Measurements from ENCODE around the gene NEFH. TPM values are rescaled to one million over a fixed set of nuclear protein-coding genes. Genes with fewer than 3 reads are reported as not detected.

NEFH gene
- total RNA-seq, 1 donor from 2014 or later, result 0.20 TPM

DNA sequence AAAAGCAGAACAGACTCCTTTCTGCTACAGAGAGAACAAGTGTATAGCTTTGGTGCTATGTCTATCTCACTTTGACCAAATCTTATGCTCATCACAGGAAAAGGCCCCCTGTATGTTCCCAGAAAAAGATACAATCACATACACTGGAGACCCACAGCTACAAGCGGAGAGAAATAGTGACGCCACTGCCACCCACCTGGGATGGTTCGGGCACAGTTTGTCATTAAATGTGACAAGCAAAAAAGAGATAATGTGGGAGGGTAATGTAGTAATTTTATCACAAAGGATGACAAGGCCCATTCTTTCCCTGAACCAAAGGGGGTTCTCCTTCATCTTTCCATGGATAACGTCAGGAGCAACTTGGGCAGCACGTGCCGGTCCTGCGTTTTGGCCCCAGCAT lies 41.5 kb downstream of the NEFH start:
- Mint-ChIP-seq H3K27me3 (no peaks in the 10 kb centered on the region), H3K27ac (no peak overlapping the region), H3K9me3 (no peaks in the 10 kb centered on the region), H3K36me3 (ENCODE audit: low read depth) (peaks cover 83% of the 10 kb centered on the region), H3K4me1 (no peaks in the 10 kb centered on the region), H3K4me3 (no peak overlapping the region)
- ChIA-PET POLR2A (no interaction called here), CTCF (interaction anchor here (1.3 kb wide), 1 partner anchor 126 kb away, joined by 3 read pairs; no protein-coding TSS in a partner anchor)
- ATAC-seq (ENCODE audit: low read depth) (no peak), DNase-seq (no peak)
- TF ChIP-seq, protein P1, sequence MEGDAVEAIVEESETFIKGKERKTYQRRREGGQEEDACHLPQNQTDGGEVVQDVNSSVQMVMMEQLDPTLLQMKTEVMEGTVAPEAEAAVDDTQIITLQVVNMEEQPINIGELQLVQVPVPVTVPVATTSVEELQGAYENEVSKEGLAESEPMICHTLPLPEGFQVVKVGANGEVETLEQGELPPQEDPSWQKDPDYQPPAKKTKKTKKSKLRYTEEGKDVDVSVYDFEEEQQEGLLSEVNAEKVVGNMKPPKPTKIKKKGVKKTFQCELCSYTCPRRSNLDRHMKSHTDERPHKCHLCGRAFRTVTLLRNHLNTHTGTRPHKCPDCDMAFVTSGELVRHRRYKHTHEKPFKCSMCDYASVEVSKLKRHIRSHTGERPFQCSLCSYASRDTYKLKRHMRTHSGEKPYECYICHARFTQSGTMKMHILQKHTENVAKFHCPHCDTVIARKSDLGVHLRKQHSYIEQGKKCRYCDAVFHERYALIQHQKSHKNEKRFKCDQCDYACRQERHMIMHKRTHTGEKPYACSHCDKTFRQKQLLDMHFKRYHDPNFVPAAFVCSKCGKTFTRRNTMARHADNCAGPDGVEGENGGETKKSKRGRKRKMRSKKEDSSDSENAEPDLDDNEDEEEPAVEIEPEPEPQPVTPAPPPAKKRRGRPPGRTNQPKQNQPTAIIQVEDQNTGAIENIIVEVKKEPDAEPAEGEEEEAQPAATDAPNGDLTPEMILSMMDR (IDR thresholded peaks at IDR 0.05), result no peak
- intact Hi-C loops (cut with micrococcal nuclease), result no loop called here

DNA sequence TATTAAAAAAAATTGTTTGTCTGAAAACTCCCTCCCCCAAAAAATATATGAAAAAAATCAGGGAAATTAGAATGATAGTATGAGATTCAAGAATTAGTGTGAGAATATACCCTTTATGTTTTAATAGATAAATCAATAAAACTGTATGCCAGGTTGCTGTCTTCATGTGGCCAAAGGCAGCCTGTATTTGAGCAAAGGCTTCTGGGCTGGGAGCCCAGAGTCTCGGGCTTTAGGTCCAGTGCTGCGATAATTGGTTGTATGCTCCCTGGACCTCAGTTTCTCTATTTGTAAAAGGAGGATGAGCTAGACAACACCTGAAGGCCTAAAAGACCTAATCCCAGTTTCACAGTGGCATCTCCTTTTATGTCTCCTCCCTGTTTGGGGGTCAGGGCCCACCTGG lies 43.7 kb downstream of the NEFH start:
- ChIA-PET POLR2A (no interaction called here), CTCF (interaction anchor here (0.7 to 3.2 kb wide), 8 partner anchors 10 to 160 kb away, joined by 3 to 48 read pairs (median 5); partner anchors contain the start of gene AP1B1)
- Mint-ChIP-seq H3K4me1 (no peaks in the 10 kb centered on the region), H3K36me3 (ENCODE audit: low read depth) (peaks cover 83% of the 10 kb centered on the region), H3K27me3 (no peaks in the 10 kb centered on the region), H3K4me3 (no peak overlapping the region), H3K27ac (no peak overlapping the region), H3K9me3 (no peaks in the 10 kb centered on the region)
- DNase-seq (no peak), ATAC-seq (ENCODE audit: low read depth) (no peak)
- intact Hi-C loops (cut with micrococcal nuclease), result loop anchor here (1.0 kb wide), 3 partner anchors 53 to 217 kb away; partner anchors contain the start of gene GAS2L1
- TF ChIP-seq, protein P1 (IDR thresholded peaks at IDR 0.05), result no peak

DNA sequence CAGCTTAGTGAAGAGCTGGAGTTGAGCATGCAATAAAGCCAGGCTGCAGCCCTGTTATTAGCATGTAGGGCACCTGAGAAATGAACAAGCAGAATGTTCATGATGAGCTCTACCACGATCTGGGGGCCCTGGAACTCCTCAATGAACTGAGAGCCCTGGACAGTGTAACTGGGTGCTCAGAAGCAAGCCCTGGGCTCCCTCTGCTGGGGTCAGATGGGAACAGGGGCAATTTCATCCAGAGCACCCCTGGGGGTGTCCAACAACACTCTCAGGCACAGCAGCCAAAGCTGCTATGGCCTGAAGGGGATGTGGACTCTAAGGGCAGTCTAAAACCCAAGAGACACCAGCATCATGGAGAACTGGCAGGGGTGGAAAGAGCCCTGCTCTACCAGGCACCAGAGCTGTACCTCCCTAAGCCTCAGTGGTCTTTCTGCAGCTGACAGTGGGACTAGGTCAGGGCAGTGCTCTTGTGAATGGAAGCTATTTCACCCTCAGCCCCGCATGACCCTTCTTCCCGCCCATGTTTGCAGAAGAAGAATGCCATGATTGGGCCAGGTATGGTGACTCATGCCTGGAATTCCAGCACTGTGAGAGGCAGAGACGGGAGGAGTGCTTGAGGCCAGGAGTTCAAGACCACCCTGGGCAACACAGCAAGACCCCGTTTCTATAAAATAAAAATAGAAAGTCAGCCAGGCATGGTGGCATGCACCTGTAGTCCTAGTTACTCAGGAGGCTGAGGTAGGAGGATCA lies 44.6 kb downstream of the NEFH start:
- intact Hi-C loops (cut with micrococcal nuclease), result loop anchor here (1.0 kb wide), 3 partner anchors 54 to 218 kb away; partner anchors contain the start of gene GAS2L1
- POLR2A ChIA-PET, result interaction anchor here (1.1 kb wide), 1 partner anchor 29 kb away, joined by 6 read pairs; the partner anchor contains the start of gene THOC5
- peaks cover 84% of the 10 kb centered on the region for H3K36me3 Mint-ChIP-seq (ENCODE audit: low read depth)
- CTCF ChIA-PET, result interaction anchor here (0.7 to 3.2 kb wide), 8 partner anchors 10 to 161 kb away, joined by 3 to 48 read pairs (median 5); partner anchors contain the start of gene AP1B1
- no peak overlapping the region for H3K27ac Mint-ChIP-seq
- TF ChIP-seq, protein P1 (IDR thresholded peaks at IDR 0.05), result no peak
- H3K4me3 Mint-ChIP-seq, result no peak overlapping the region
- DNase-seq, result peak; percentile 33
- H3K9me3 Mint-ChIP-seq, result no peaks in the 10 kb centered on the region
- no peaks in the 10 kb centered on the region for H3K4me1 Mint-ChIP-seq
- H3K27me3 Mint-ChIP-seq, result no peaks in the 10 kb centered on the region
- ATAC-seq (ENCODE audit: low read depth), result peak; percentile 94

DNA sequence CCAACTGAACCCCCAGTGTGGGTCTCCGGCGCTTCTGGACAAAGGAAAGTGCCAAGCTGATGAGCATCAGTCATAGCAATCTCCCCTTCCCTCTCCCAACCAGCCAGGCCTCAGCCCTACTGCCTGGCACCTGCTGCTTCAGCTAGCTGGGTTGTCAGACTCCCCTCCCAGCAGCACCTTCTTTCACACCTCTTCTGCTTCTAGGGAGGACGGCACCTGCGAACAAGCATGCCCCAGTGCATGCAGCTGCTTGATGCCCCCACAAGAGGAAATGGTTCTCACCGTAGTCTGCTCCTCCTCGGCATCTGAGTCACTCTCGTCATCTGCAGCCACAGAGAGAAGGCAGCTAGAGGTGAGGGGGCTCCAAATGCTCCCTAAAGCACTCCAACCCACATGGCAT lies 48.1 kb downstream of the NEFH start:
- ChIA-PET POLR2A (no interaction called here), CTCF (no interaction called here)
- H3K4me3 Mint-ChIP-seq, result no peak overlapping the region
- intact Hi-C loops (cut with micrococcal nuclease), result no loop called here
- no peak overlapping the region for H3K27ac Mint-ChIP-seq
- H3K4me1 Mint-ChIP-seq, result no peaks in the 10 kb centered on the region
- H3K36me3 Mint-ChIP-seq (ENCODE audit: low read depth), result peaks cover 88% of the 10 kb centered on the region
- ATAC-seq (ENCODE audit: low read depth) (no peak), DNase-seq (no peak)
- no peaks in the 10 kb centered on the region for H3K9me3 Mint-ChIP-seq
- H3K27me3 Mint-ChIP-seq, result no peaks in the 10 kb centered on the region
- TF ChIP-seq, protein P1 (IDR thresholded peaks at IDR 0.05), result no peak

DNA sequence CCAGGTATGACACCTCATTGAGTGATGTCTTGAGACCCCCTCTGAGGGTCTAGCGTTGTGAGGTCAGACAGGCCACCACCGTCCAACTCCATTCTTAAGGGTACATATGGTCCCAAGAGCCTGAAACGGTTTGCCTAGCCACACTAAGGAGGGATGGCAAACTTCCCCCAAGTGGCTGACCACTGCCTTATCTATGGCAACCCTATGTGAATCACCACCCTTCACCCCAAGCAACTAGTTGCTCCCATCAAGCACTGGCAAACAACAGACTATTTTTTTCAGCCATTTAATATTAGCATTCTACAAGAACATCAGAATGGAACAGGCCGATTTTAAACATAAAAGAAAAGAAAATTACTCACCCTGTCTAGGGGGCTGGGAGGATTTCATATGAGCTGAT lies 50.7 kb downstream of the NEFH start:
- Mint-ChIP-seq H3K4me3 (no peak overlapping the region), H3K27ac (no peak overlapping the region), H3K9me3 (no peaks in the 10 kb centered on the region), H3K36me3 (ENCODE audit: low read depth) (peaks cover 90% of the 10 kb centered on the region), H3K4me1 (no peaks in the 10 kb centered on the region), H3K27me3 (no peaks in the 10 kb centered on the region)
- ATAC-seq (ENCODE audit: low read depth) (no peak), DNase-seq (no peak)
- POLR2A ChIA-PET, result no interaction called here
- TF ChIP-seq, protein P1 (IDR thresholded peaks at IDR 0.05), result no peak
- intact Hi-C loops (cut with micrococcal nuclease), result no loop called here
- CTCF ChIA-PET, result no interaction called here

All from activated B cell treated with CpG ODN at 0.5 μM for 24 hours (primary cell).